ENCODE data around the gene CT45A1. TPM values are rescaled to one million over a fixed set of nuclear protein-coding genes. Genes with fewer than 3 reads are reported as not detected.
"Not testable (repeated sequence)": the region's sequence is repeated elsewhere in the genome, so short reads cannot be mapped to it uniquely, and the experiment has no call there.

CT45A1 gene
- total and polyA plus RNA-seq, 9 donors = 0.13 to 0.36 (median 0.31) TPM; not detected in 4

- Histone ChIP-seq H3K27ac (ENCODE audit: low read length) (no peak overlapping the region), H3K27me3 (ENCODE audit: control insufficient read depth, insufficient read depth, low read length) (peaks cover 2% of the 10 kb centered on the region), H3K4me1 (ENCODE audit: control insufficient read depth, insufficient read depth, low read length) (no peaks in the 10 kb centered on the region), H3K4me3 (ENCODE audit: low read length) (no peak overlapping the region), H3K36me3 (ENCODE audit: control insufficient read depth, insufficient read depth, low read length) (no peaks in the 10 kb centered on the region), H3K9me3 (replicated peaks; ENCODE audit: control insufficient read depth, low read depth, low read length) (no peaks in the 10 kb centered on the region)
- 78% methylated on average over 9 of the region's 18 CpGs for WGBS (ENCODE audit: insufficient coverage)
- no peak for DNase-seq
Measured at GRCh38 chrX:135740681-135741149, 27.3 kb downstream of the CT45A1 start.

- Histone ChIP-seq H3K4me3 (ENCODE audit: low read length) (no peak overlapping the region), H3K9me3 (replicated peaks; ENCODE audit: control insufficient read depth, low read depth, low read length) (no peaks in the 10 kb centered on the region), H3K4me1 (ENCODE audit: control insufficient read depth, insufficient read depth, low read length) (no peaks in the 10 kb centered on the region), H3K27me3 (ENCODE audit: control insufficient read depth, insufficient read depth, low read length) (peaks cover 2% of the 10 kb centered on the region), H3K36me3 (ENCODE audit: control insufficient read depth, insufficient read depth, low read length) (no peaks in the 10 kb centered on the region), H3K27ac (ENCODE audit: low read length) (no peak overlapping the region)
- DNase-seq = no peak
- 89% methylated on average over 18 of the region's 23 CpGs for WGBS (ENCODE audit: insufficient coverage)
Measured at GRCh38 chrX:135741192-135741715, 27.8 kb downstream of the CT45A1 start.

GRCh38 chrX:135744739-135745138, 31.3 kb downstream of the CT45A1 start:
- DNase-seq; H3K4me3 ChIP-seq (ENCODE audit: low read length); H3K9me3 ChIP-seq (replicated peaks; ENCODE audit: control insufficient read depth, low read depth, low read length); H3K4me1 ChIP-seq (ENCODE audit: control insufficient read depth, insufficient read depth, low read length); H3K36me3 ChIP-seq (ENCODE audit: control insufficient read depth, insufficient read depth, low read length); H3K27ac ChIP-seq (ENCODE audit: low read length); H3K27me3 ChIP-seq (ENCODE audit: control insufficient read depth, insufficient read depth, low read length): not testable (repeated sequence)
- WGBS (ENCODE audit: insufficient coverage) = no CpG with 5 or more reads among the region's 4 CpGs

GRCh38 chrX:135768091-135768490, 54.7 kb downstream of the CT45A1 start, which contains the start of gene CT45A3:
Gene CT45A3 (minus strand): TSS chrX:135768191. CDS start chrX:135764444, 3,747 bp downstream.
- H3K9me3 ChIP-seq (replicated peaks; ENCODE audit: control insufficient read depth, low read depth, low read length); DNase-seq; H3K27ac ChIP-seq (ENCODE audit: low read length); H3K4me1 ChIP-seq (ENCODE audit: control insufficient read depth, insufficient read depth, low read length); H3K4me3 ChIP-seq (ENCODE audit: low read length); H3K36me3 ChIP-seq (ENCODE audit: control insufficient read depth, insufficient read depth, low read length); H3K27me3 ChIP-seq (ENCODE audit: control insufficient read depth, insufficient read depth, low read length): not testable (repeated sequence)
- WGBS (ENCODE audit: insufficient coverage) = no CpG with 5 or more reads among the region's 17 CpGs

Other genes starting within 250 kb of the CT45A1 start
- 11.3 TPM for gene INTS6L, start 193.0 kb upstream of the CT45A1 start, total RNA-seq
- gene INTS6L, start 193.0 kb upstream of the CT45A1 start, polyA plus RNA-seq (ENCODE audit: insufficient read depth in 1 of 8, insufficient read length in 8 of 8, low replicate concordance in 1 of 8) = 10 to 100 TPM in 5 of 8 donors, 1 to 10 TPM in 3; 7.6 to 16.1 (median 11.5) TPM
- gene CT45A3, start 54.6 kb downstream of the CT45A1 start, total RNA-seq = not detected
- gene CT45A3, start 54.6 kb downstream of the CT45A1 start, polyA plus RNA-seq (ENCODE audit: insufficient read depth in 1 of 8, insufficient read length in 8 of 8, low replicate concordance in 1 of 8) = under 1 TPM in 4 of 8 donors, not detected in 4; 0.18 to 0.38 (median 0.24) TPM
- 0.09 TPM for gene CT45A5, start 71.9 kb downstream of the CT45A1 start, total RNA-seq
- 1 to 10 TPM in 1 of 8 donors, under 1 TPM in 3, not detected in 4; 0.26 to 1.6 (median 0.43) TPM for gene CT45A5, start 71.9 kb downstream of the CT45A1 start, polyA plus RNA-seq (ENCODE audit: insufficient read depth in 1 of 8, insufficient read length in 8 of 8, low replicate concordance in 1 of 8)
- gene CT45A6, start 89.1 kb downstream of the CT45A1 start, total RNA-seq = not detected
- under 1 TPM in 2 of 8 donors, not detected in 6; 0.57 to 0.78 TPM for gene CT45A6, start 89.1 kb downstream of the CT45A1 start, polyA plus RNA-seq (ENCODE audit: insufficient read depth in 1 of 8, insufficient read length in 8 of 8, low replicate concordance in 1 of 8)
- not detected for gene CT45A2, start 106.4 kb downstream of the CT45A1 start, total RNA-seq
- under 1 TPM in 1 of 8 donors, not detected in 7; 0.17 TPM for gene CT45A2, start 106.4 kb downstream of the CT45A1 start, polyA plus RNA-seq (ENCODE audit: insufficient read depth in 1 of 8, insufficient read length in 8 of 8, low replicate concordance in 1 of 8)
- not detected for gene CT45A7, start 123.6 kb downstream of the CT45A1 start, total RNA-seq
- gene CT45A7, start 123.6 kb downstream of the CT45A1 start, polyA plus RNA-seq (ENCODE audit: insufficient read depth in 1 of 8, insufficient read length in 8 of 8, low replicate concordance in 1 of 8) = under 1 TPM in 2 of 8 donors, not detected in 6; 0.44 TPM
- gene CT45A8, start 140.9 kb downstream of the CT45A1 start, total RNA-seq = not detected
- gene CT45A8, start 140.9 kb downstream of the CT45A1 start, polyA plus RNA-seq (ENCODE audit: insufficient read depth in 1 of 8, insufficient read length in 8 of 8, low replicate concordance in 1 of 8) = not detected
- not detected for gene CT45A9, start 158.2 kb downstream of the CT45A1 start, total RNA-seq
- not detected for gene CT45A9, start 158.2 kb downstream of the CT45A1 start, polyA plus RNA-seq (ENCODE audit: insufficient read depth in 1 of 8, insufficient read length in 8 of 8, low replicate concordance in 1 of 8)
- not detected for gene CT45A10, start 179.8 kb downstream of the CT45A1 start, total RNA-seq
- not detected for gene CT45A10, start 179.8 kb downstream of the CT45A1 start, polyA plus RNA-seq (ENCODE audit: insufficient read depth in 1 of 8, insufficient read length in 8 of 8, low replicate concordance in 1 of 8)
- not detected for gene SAGE1, start 180.1 kb downstream of the CT45A1 start, total RNA-seq
- not detected for gene SAGE1, start 180.1 kb downstream of the CT45A1 start, polyA plus RNA-seq (ENCODE audit: insufficient read depth in 1 of 8, insufficient read length in 8 of 8, low replicate concordance in 1 of 8)